OCI-LY7 (cell line): ENCODE data around the gene RICTOR. TPM values are rescaled to one million over a fixed set of nuclear protein-coding genes. Genes with fewer than 3 reads are reported as not detected.

Experiments
- BruUV-seq: library from RNA; stranded (reverse); fragments of 400-500 nt; replicated peaks from 2 replicates; lab custom pipeline; 2021; lab: Mats Ljungman, UMichigan
- CTCF ChIA-PET: fragments of 300-600 bp; sonication (Branson Sonifier 250); formaldehyde crosslinking; loops from one replicate; lab custom pipeline; 2022; ENCODE audit warnings: antibody characterized with exemption; ENCODE audit not compliant: unreplicated experiment; lab: Charles Lee
- POLR2A ChIA-PET: fragments of 300-600 bp; sonication (Branson Sonifier 250); formaldehyde crosslinking; loops from one replicate; lab custom pipeline; 2022; ENCODE audit warnings: antibody characterized with exemption; lab: Charles Lee
- DNase-seq: peaks from one replicate; pipeline ENCODE4 v3.0.0-alpha.2; 2015; ENCODE audit warnings: low spot score
- H2AFZ ChIP-seq: fragments of 200-600 bp; sonication (generic), shearing (Covaris generic); 2 replicates; pipeline ENCODE4 v1.6.1; 2014; ENCODE audit warnings: mild to moderate bottlenecking, antibody characterized with exemption, low read length, moderate library complexity
- H3K27ac ChIP-seq: fragments of 200-600 bp; sonication (generic); 2 replicates; pipeline ENCODE4 v1.5.1; 2014; ENCODE audit warnings: mixed run types, low read depth, mild to moderate bottlenecking, moderate library complexity, low read length, inconsistent platforms; ENCODE audit not compliant: poor library complexity, severe bottlenecking
- H3K36me3 ChIP-seq: fragments of 200-600 bp; sonication (generic); 2 replicates; pipeline ENCODE4 v1.6.1; 2014; ENCODE audit warnings: mild to moderate bottlenecking, antibody characterized with exemption, low read length, moderate library complexity, mixed read lengths; ENCODE audit not compliant: insufficient read depth
- H3K4me1 ChIP-seq: fragments of 200-600 bp; sonication (generic); 2 replicates; pipeline ENCODE4 v1.5.1; 2014; ENCODE audit warnings: mild to moderate bottlenecking, low read length; ENCODE audit not compliant: insufficient read depth, poor library complexity, severe bottlenecking
- H3K4me2 ChIP-seq: fragments of 200-600 bp; sonication (generic); 2 replicates; pipeline ENCODE4 v1.6.1; 2014; ENCODE audit warnings: mild to moderate bottlenecking, low read length
- H3K4me3 ChIP-seq: fragments of 200-600 bp; sonication (generic); 2 replicates; pipeline ENCODE4 v1.5.1; 2014; ENCODE audit warnings: mild to moderate bottlenecking, low read depth, low read length; ENCODE audit not compliant: poor library complexity, severe bottlenecking
- H3K79me2 ChIP-seq: fragments of 200-600 bp; sonication (generic); 2 replicates; pipeline ENCODE4 v1.6.1; 2016; ENCODE audit warnings: low read depth, mild to moderate bottlenecking, low read length, moderate library complexity, mixed read lengths; ENCODE audit not compliant: insufficient read depth
- H3K9me2 ChIP-seq: fragments of 200-600 bp; sonication (generic); 2 replicates; pipeline ENCODE4 v1.6.1; 2016; ENCODE audit warnings: mild to moderate bottlenecking, low read length, mixed read lengths; ENCODE audit not compliant: insufficient read depth
- H3K9me3 ChIP-seq: fragments of 200-600 bp; sonication (generic); 2 replicates; pipeline ENCODE4 v1.6.1; 2014; ENCODE audit warnings: mild to moderate bottlenecking, mixed run types, low read length, mixed read lengths
- H4K20me1 ChIP-seq: fragments of 200-600 bp; sonication (generic); 2 replicates; pipeline ENCODE4 v1.6.1; 2014; ENCODE audit warnings: mild to moderate bottlenecking, antibody characterized with exemption, low read length, moderate library complexity, mixed read lengths; ENCODE audit not compliant: insufficient read depth
- EZH2phosphoT487 ChIP-seq: fragments of 200-600 bp; sonication (generic); IDR thresholded peaks from 2 replicates; pipeline ENCODE4 v1.6.1; 2018; ENCODE audit warnings: low read depth, borderline replicate concordance, mild to moderate bottlenecking, mixed run types, antibody characterized with exemption, low read length, moderate library complexity, mixed read lengths
- intact Hi-C: fragments of 100-400 bp; cut with micrococcal nuclease; formaldehyde crosslinking; loops from one replicate; pipeline ENCODE4 v1.10.0; 2022; ENCODE audit not compliant: unreplicated experiment
- total RNA-seq, 2 experiments: library from RNA; depleted of rRNA in 1 of 2; stranded (reverse); fragments of >200 nt in 1 of 2; shearing (Covaris generic) in 1 of 2; gene quantifications; 2 replicates each; pipeline ENCODE4 v1.2.3, GENCODE V29; 2014 to 2022
- TF ChIP-seq, protein P1 (sequence below): fragments of 200-600 bp; sonication (generic); conservative IDR thresholded peaks from 2 replicates; pipeline ENCODE4 v1.5.1; 2014; ENCODE audit warnings: mild to moderate bottlenecking, antibody characterized with exemption, low read length, moderate library complexity, mixed read lengths

Gene RICTOR
- total RNA-seq, 2 experiments from 2014 or later = 10.9 to 22.9 TPM

GRCh38 chr5:38892363-38892762, 181.8 kb downstream of the RICTOR start:
- Histone ChIP-seq H3K79me2 (no peaks in the 10 kb centered on the region), H3K4me2 (no peak overlapping the region), H3K36me3 (no peaks in the 10 kb centered on the region), H3K4me1 (no peaks in the 10 kb centered on the region), H3K4me3 (no peak overlapping the region), H4K20me1 (no peaks in the 10 kb centered on the region), H3K9me2 (no peaks in the 10 kb centered on the region), H3K27ac (no peak overlapping the region), H2AFZ (no peak overlapping the region), H3K9me3 (no peaks in the 10 kb centered on the region)
- intact Hi-C loops = no loop called here
- TF ChIP-seq, protein P1, sequence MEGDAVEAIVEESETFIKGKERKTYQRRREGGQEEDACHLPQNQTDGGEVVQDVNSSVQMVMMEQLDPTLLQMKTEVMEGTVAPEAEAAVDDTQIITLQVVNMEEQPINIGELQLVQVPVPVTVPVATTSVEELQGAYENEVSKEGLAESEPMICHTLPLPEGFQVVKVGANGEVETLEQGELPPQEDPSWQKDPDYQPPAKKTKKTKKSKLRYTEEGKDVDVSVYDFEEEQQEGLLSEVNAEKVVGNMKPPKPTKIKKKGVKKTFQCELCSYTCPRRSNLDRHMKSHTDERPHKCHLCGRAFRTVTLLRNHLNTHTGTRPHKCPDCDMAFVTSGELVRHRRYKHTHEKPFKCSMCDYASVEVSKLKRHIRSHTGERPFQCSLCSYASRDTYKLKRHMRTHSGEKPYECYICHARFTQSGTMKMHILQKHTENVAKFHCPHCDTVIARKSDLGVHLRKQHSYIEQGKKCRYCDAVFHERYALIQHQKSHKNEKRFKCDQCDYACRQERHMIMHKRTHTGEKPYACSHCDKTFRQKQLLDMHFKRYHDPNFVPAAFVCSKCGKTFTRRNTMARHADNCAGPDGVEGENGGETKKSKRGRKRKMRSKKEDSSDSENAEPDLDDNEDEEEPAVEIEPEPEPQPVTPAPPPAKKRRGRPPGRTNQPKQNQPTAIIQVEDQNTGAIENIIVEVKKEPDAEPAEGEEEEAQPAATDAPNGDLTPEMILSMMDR = no peak
- no peak for DNase-seq
- CTCF ChIA-PET = no interaction called here
- POLR2A ChIA-PET = no interaction called here
- BruUV-seq = no TSS peak

- Histone ChIP-seq H3K36me3 (no peaks in the 10 kb centered on the region), H3K4me1 (no peaks in the 10 kb centered on the region), H3K9me3 (no peaks in the 10 kb centered on the region), H2AFZ (no peak overlapping the region), H3K79me2 (no peaks in the 10 kb centered on the region), H3K4me3 (no peak overlapping the region), H4K20me1 (no peaks in the 10 kb centered on the region), H3K9me2 (no peaks in the 10 kb centered on the region), H3K27ac (no peak overlapping the region), H3K4me2 (no peak overlapping the region)
- CTCF ChIA-PET = no interaction called here
- intact Hi-C loops = no loop called here
- POLR2A ChIA-PET = no interaction called here
- no TSS peak for BruUV-seq
- no peak for DNase-seq
- TF ChIP-seq, protein P1 = no peak
- TF ChIP-seq EZH2phosphoT487 = no peak
Measured at GRCh38 chr5:38891563-38891962, 182.6 kb downstream of the RICTOR start.

DNA sequence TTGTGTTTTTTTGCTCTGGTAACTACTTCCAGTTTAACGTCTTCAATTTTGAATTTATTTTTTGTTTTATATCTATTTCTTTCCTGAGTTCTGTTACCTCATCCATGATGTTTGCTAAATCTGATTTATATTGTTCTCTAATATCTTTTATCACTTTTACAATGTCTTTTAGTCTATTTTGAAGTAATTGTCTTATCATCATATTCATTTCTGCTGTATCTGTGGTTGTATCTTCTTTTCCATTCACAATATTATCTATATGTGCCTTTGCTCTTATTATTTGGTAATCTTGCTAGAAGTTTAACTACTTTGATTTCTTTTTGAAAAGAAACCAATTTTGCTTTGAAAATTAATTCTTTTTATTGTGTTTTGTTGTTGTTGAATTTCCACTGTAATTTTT, 184.8 kb downstream of the RICTOR start:
- Histone ChIP-seq H3K9me2 (no peaks in the 10 kb centered on the region), H2AFZ (no peak overlapping the region), H3K27ac (no peak overlapping the region), H3K4me3 (no peak overlapping the region), H4K20me1 (no peaks in the 10 kb centered on the region), H3K4me1 (no peaks in the 10 kb centered on the region), H3K4me2 (no peak overlapping the region), H3K79me2 (no peaks in the 10 kb centered on the region), H3K9me3 (no peaks in the 10 kb centered on the region), H3K36me3 (no peaks in the 10 kb centered on the region)
- TF ChIP-seq, protein P1 = no peak
- no peak for TF ChIP-seq EZH2phosphoT487
- ChIA-PET CTCF (no interaction called here), POLR2A (interaction anchor here (0.8 kb wide), 1 partner anchor 39 kb away, joined by 3 read pairs; no protein-coding TSS in a partner anchor)
- BruUV-seq = no TSS peak
- intact Hi-C loops = no loop called here
- DNase-seq = no peak
